ENCODE data around the gene WDR46.

WDR46 gene

GRCh38 chr6:33295621-33296369, 6.8 kb upstream of the WDR46 start:
- H3K4me1 ChIP-seq (ENCODE audit: insufficient read depth, low read length, severe bottlenecking): peaks cover 17% of the 10 kb centered on the region
- H2AFZ ChIP-seq (ENCODE audit: low read length): no peak overlapping the region
- no peak overlapping the region for H3K4me2 ChIP-seq (ENCODE audit: low read length)
- H3K4me3 ChIP-seq (ENCODE audit: low read depth, low read length, poor library complexity, severe bottlenecking): no peak overlapping the region
- H3K27me3 ChIP-seq (ENCODE audit: insufficient read depth, low read length): no peaks in the 10 kb centered on the region
- H3F3A ChIP-seq (ENCODE audit: insufficient read depth, low read length): no peaks in the 10 kb centered on the region
- no peak for TF ChIP-seq EZH2 (IDR thresholded peaks at IDR 0.05; ENCODE audit: borderline replicate concordance, low read length)
- TF ChIP-seq CTCF (IDR thresholded peaks at IDR 0.05; ENCODE audit: low read length): no peak
- no peaks in the 10 kb centered on the region for H4K20me1 ChIP-seq (ENCODE audit: insufficient read depth, low read length)
- no peaks in the 10 kb centered on the region for H3K9me2 ChIP-seq (ENCODE audit: low read depth, low read length)
- no peaks in the 10 kb centered on the region; the same call in 1 of the 2 replicates for H3K79me2 ChIP-seq (ENCODE audit: insufficient read depth, low read length)
- H3K27ac ChIP-seq (ENCODE audit: low read depth, low read length, poor library complexity, severe bottlenecking): no peak overlapping the region
- peaks cover 30% of the 10 kb centered on the region; the same call in 1 of the 2 replicates for H3K36me3 ChIP-seq (ENCODE audit: insufficient read depth, low read length)
- H3K9me3 ChIP-seq (ENCODE audit: low read length): no peaks in the 10 kb centered on the region
- no peak overlapping the region for H3K9ac ChIP-seq (ENCODE audit: low read length)

GRCh38 chr6:33294086-33294823, 5.2 kb upstream of the WDR46 start:
- no peaks in the 10 kb centered on the region for H3K27me3 ChIP-seq (ENCODE audit: insufficient read depth, low read length)
- peaks cover 20% of the 10 kb centered on the region for H3K4me1 ChIP-seq (ENCODE audit: insufficient read depth, low read length, severe bottlenecking)
- H3F3A ChIP-seq (ENCODE audit: insufficient read depth, low read length): no peaks in the 10 kb centered on the region
- H3K9me3 ChIP-seq (ENCODE audit: low read length): no peaks in the 10 kb centered on the region
- no peaks in the 10 kb centered on the region for H3K9me2 ChIP-seq (ENCODE audit: low read depth, low read length)
- H3K27ac ChIP-seq (ENCODE audit: low read depth, low read length, poor library complexity, severe bottlenecking): no peak overlapping the region
- H3K4me3 ChIP-seq (ENCODE audit: low read depth, low read length, poor library complexity, severe bottlenecking): no peak overlapping the region
- no peak overlapping the region for H3K9ac ChIP-seq (ENCODE audit: low read length)
- peaks cover 32% of the 10 kb centered on the region; the same call in 1 of the 2 replicates for H3K36me3 ChIP-seq (ENCODE audit: insufficient read depth, low read length)
- H4K20me1 ChIP-seq (ENCODE audit: insufficient read depth, low read length): no peaks in the 10 kb centered on the region
- peaks cover 11% of the 10 kb centered on the region for H3K79me2 ChIP-seq (ENCODE audit: insufficient read depth, low read length)
- TF ChIP-seq CTCF (IDR thresholded peaks at IDR 0.05; ENCODE audit: low read length): no peak
- no peak for TF ChIP-seq EZH2 (IDR thresholded peaks at IDR 0.05; ENCODE audit: borderline replicate concordance, low read length)
- no peak overlapping the region for H3K4me2 ChIP-seq (ENCODE audit: low read length)
- H2AFZ ChIP-seq (ENCODE audit: low read length): no peak overlapping the region

GRCh38 chr6:33292996-33293682, 4.1 kb upstream of the WDR46 start:
- Histone ChIP-seq H2AFZ (ENCODE audit: low read length) (no peak overlapping the region), H3K36me3 (ENCODE audit: insufficient read depth, low read length) (peaks cover 32% of the 10 kb centered on the region; the same call in 1 of the 2 replicates), H3K79me2 (ENCODE audit: insufficient read depth, low read length) (peaks cover 17% of the 10 kb centered on the region), H3K27ac (ENCODE audit: low read depth, low read length, poor library complexity, severe bottlenecking) (no peak overlapping the region), H3K9me3 (ENCODE audit: low read length) (no peaks in the 10 kb centered on the region), H3K4me2 (ENCODE audit: low read length) (no peak overlapping the region), H3K9me2 (ENCODE audit: low read depth, low read length) (no peaks in the 10 kb centered on the region), H3F3A (ENCODE audit: insufficient read depth, low read length) (no peaks in the 10 kb centered on the region), H3K4me3 (ENCODE audit: low read depth, low read length, poor library complexity, severe bottlenecking) (no peak overlapping the region), H4K20me1 (ENCODE audit: insufficient read depth, low read length) (no peaks in the 10 kb centered on the region), H3K9ac (ENCODE audit: low read length) (no peak overlapping the region), H3K4me1 (ENCODE audit: insufficient read depth, low read length, severe bottlenecking) (peaks cover 25% of the 10 kb centered on the region), H3K27me3 (ENCODE audit: insufficient read depth, low read length) (no peaks in the 10 kb centered on the region)
- no peak for TF ChIP-seq EZH2 (IDR thresholded peaks at IDR 0.05; ENCODE audit: borderline replicate concordance, low read length)
- TF ChIP-seq CTCF (IDR thresholded peaks at IDR 0.05; ENCODE audit: low read length): no peak
